KOPT-K1 (cell line): ENCODE data around the gene PTPRN2.
"Not testable (repeated sequence)": the region's sequence is repeated elsewhere in the genome, so short reads cannot be mapped to it uniquely, and the experiment has no call there.

Experiments
- H3K27ac ChIP-seq: fragments of 200-600 bp; sonication (generic); 2 replicates; pipeline ENCODE4 v1.5.1; 2016; ENCODE audit warnings: antibody characterized with exemption, mild to moderate bottlenecking, low read depth, low read length; ENCODE audit not compliant: poor library complexity, severe bottlenecking
- H3K36me3 ChIP-seq: fragments of 200-600 bp; sonication (generic); 2 replicates; pipeline ENCODE4 v1.5.1; 2017; ENCODE audit warnings: antibody characterized with exemption, mild to moderate bottlenecking, low read length, moderate library complexity; ENCODE audit not compliant: insufficient read depth
- H3K9me3 ChIP-seq: fragments of 200-600 bp; sonication (generic); 2 replicates; pipeline ENCODE4 v1.5.1; 2017; ENCODE audit warnings: antibody characterized with exemption, low read length, mild to moderate bottlenecking; ENCODE audit not compliant: insufficient read depth, poor library complexity, severe bottlenecking

PTPRN2 gene

GRCh38 chr7:158377800-158378623 lies 209.6 kb downstream of the PTPRN2 start:
- H3K9me3 ChIP-seq, result peaks cover 25% of the 10 kb centered on the region

GRCh38 chr7:158376839-158377186 lies 210.8 kb downstream of the PTPRN2 start:
- not testable (repeated sequence) for H3K36me3 ChIP-seq, H3K27ac ChIP-seq
- H3K9me3 ChIP-seq, result peaks cover 21% of the 10 kb centered on the region

More at GRCh38 chr7:158377800-158378623, 209.6 kb downstream of the PTPRN2 start:
- Histone ChIP-seq H3K27ac (no peak overlapping the region), H3K36me3 (no peaks in the 10 kb centered on the region)

- H3K27ac ChIP-seq, H3K36me3 ChIP-seq: not testable (repeated sequence)
- peaks cover 20% of the 10 kb centered on the region for H3K9me3 ChIP-seq
Measured at GRCh38 chr7:158376146-158376838, 211.3 kb downstream of the PTPRN2 start.

- Histone ChIP-seq H3K27ac (no peak overlapping the region), H3K9me3 (peaks cover 11% of the 10 kb centered on the region)
Measured at GRCh38 chr7:158375034-158375433, 212.6 kb downstream of the PTPRN2 start.

GRCh38 chr7:158374586-158374985 lies 213.0 kb downstream of the PTPRN2 start:
- Histone ChIP-seq H3K27ac (no peak overlapping the region), H3K36me3 (no peaks in the 10 kb centered on the region), H3K9me3 (peaks cover 7% of the 10 kb centered on the region)

More at GRCh38 chr7:158375034-158375433, 212.6 kb downstream of the PTPRN2 start:
- H3K36me3 ChIP-seq, result no peaks in the 10 kb centered on the region

- no peak overlapping the region for H3K27ac ChIP-seq
- peaks cover 2% of the 10 kb centered on the region for H3K9me3 ChIP-seq
- H3K36me3 ChIP-seq, result no peaks in the 10 kb centered on the region
Measured at GRCh38 chr7:158374146-158374545, 213.5 kb downstream of the PTPRN2 start.

GRCh38 chr7:158373476-158374133 lies 214.0 kb downstream of the PTPRN2 start:
- no peaks in the 10 kb centered on the region for H3K36me3 ChIP-seq
- H3K9me3 ChIP-seq, result no peaks in the 10 kb centered on the region
- H3K27ac ChIP-seq, result no peak overlapping the region

- no peaks in the 10 kb centered on the region for H3K9me3 ChIP-seq
- H3K27ac ChIP-seq, result no peak overlapping the region
- no peaks in the 10 kb centered on the region for H3K36me3 ChIP-seq
Measured at GRCh38 chr7:158372400-158373342, 215.0 kb downstream of the PTPRN2 start.

GRCh38 chr7:158371856-158372255 lies 215.8 kb downstream of the PTPRN2 start:
- H3K27ac ChIP-seq, result no peak overlapping the region
- no peaks in the 10 kb centered on the region for H3K9me3 ChIP-seq

GRCh38 chr7:158369866-158370265 lies 217.8 kb downstream of the PTPRN2 start:
- Histone ChIP-seq H3K36me3 (no peaks in the 10 kb centered on the region), H3K27ac (no peak overlapping the region), H3K9me3 (no peaks in the 10 kb centered on the region)

More at GRCh38 chr7:158371856-158372255, 215.8 kb downstream of the PTPRN2 start:
- H3K36me3 ChIP-seq, result no peaks in the 10 kb centered on the region

- Histone ChIP-seq H3K27ac (no peak overlapping the region), H3K9me3 (no peaks in the 10 kb centered on the region), H3K36me3 (no peaks in the 10 kb centered on the region)
Measured at GRCh38 chr7:158369290-158369689, 218.3 kb downstream of the PTPRN2 start.

GRCh38 chr7:158368449-158368848 lies 219.2 kb downstream of the PTPRN2 start:
- Histone ChIP-seq H3K36me3 (no peaks in the 10 kb centered on the region), H3K27ac (no peak overlapping the region), H3K9me3 (no peaks in the 10 kb centered on the region)

- no peaks in the 10 kb centered on the region for H3K9me3 ChIP-seq
- no peak overlapping the region for H3K27ac ChIP-seq
- H3K36me3 ChIP-seq, result no peaks in the 10 kb centered on the region
Measured at GRCh38 chr7:158367634-158367982, 220.0 kb downstream of the PTPRN2 start.

GRCh38 chr7:158366916-158367633 lies 220.5 kb downstream of the PTPRN2 start:
- no peaks in the 10 kb centered on the region for H3K9me3 ChIP-seq
- H3K36me3 ChIP-seq, result no peaks in the 10 kb centered on the region
- H3K27ac ChIP-seq, result no peak overlapping the region
